ENCODE data around the gene SHC1. TPM values are rescaled to one million over a fixed set of nuclear protein-coding genes. Genes with fewer than 3 reads are reported as not detected.
A peak's percentile ranks its signal among the peaks of the same experiment; 100 is the strongest.

Gene SHC1
- total RNA-seq, 4 donors from 2014 or later: 152 to 265 (median 171) TPM

- ATAC-seq (ENCODE audit: low FRiP score) (peak; percentile 84), DNase-seq (ENCODE audit: low spot score) (peak; percentile 98)
- TF ChIP-seq, protein P1, sequence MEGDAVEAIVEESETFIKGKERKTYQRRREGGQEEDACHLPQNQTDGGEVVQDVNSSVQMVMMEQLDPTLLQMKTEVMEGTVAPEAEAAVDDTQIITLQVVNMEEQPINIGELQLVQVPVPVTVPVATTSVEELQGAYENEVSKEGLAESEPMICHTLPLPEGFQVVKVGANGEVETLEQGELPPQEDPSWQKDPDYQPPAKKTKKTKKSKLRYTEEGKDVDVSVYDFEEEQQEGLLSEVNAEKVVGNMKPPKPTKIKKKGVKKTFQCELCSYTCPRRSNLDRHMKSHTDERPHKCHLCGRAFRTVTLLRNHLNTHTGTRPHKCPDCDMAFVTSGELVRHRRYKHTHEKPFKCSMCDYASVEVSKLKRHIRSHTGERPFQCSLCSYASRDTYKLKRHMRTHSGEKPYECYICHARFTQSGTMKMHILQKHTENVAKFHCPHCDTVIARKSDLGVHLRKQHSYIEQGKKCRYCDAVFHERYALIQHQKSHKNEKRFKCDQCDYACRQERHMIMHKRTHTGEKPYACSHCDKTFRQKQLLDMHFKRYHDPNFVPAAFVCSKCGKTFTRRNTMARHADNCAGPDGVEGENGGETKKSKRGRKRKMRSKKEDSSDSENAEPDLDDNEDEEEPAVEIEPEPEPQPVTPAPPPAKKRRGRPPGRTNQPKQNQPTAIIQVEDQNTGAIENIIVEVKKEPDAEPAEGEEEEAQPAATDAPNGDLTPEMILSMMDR (IDR thresholded peaks at IDR 0.05): no peak
These were observed 3.7 kb upstream of the SHC1 start, which contains the start of gene CKS1B for GRCh38 chr1:154974102-154974807. Gene CKS1B, plus strand, starts transcription at chr1:154974681. Its CDS starts 65 bp downstream, at chr1:154974746.

GRCh38 chr1:154973344-154974101, 3.0 kb upstream of the SHC1 start:
- DNase-seq (ENCODE audit: low spot score): peak; percentile 98
- peak; percentile 33 for ATAC-seq (ENCODE audit: low FRiP score)
- TF ChIP-seq, protein P1 (IDR thresholded peaks at IDR 0.05): no peak

DNA sequence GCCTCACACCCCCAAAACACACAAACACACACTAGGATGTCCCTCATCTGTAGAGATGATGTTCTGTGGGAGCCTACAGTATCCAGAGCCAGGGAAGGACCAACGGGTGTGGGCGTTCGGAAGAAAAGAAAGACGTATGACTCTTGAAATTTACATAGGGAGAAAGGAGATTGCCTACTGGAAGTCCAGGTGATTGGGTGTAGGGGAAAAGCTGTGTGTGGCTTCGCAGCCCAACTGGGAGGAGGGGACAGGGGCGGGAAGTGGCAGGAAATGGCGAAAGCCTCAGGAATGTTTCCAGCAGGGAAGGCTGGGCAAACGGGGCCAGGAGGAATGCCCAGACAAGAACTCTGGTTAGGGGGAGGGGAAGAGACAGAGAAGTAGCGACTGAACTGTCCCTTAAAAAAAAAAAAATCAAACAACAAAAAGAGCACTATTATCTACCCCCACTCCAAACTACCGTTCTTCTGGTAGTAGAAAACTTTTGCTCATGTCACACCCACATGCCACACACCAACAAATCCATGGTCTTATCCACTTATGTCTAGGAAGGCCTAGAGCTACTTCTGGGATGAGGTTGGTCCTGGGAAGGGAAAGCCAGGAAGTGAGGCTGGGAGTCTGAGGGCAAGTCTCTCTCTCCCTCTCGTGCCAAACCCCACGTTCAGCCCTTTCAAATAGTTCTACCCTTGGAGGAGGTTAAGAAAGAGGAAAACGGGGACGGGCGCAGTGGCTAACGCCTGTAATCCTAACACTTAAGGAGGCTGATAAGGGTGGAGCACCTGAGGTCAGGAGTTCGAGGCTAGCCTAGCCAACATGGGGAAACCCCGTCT, 2.2 kb upstream of the SHC1 start:
- ATAC-seq (ENCODE audit: low FRiP score): peak; percentile 13
- TF ChIP-seq, protein P1 (IDR thresholded peaks at IDR 0.05): no peak

DNA sequence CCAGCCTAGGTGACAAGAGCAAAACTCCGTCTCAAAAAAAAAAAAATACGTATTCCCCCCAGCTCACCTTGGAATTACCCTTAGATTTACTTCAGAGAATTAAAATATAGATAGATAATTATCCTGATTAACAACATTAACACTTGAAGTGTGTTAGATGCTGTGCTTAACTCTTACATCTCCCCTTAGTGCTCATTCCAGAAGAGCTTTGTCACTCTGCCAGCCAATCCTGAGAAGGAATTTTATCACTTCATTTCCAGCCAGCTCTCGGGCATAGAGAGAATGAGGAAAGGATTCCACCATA, 1.6 kb upstream of the SHC1 start:
- DNase-seq (ENCODE audit: low spot score) (no peak), ATAC-seq (ENCODE audit: low FRiP score) (no peak)
- TF ChIP-seq, protein P1 (IDR thresholded peaks at IDR 0.05): no peak

More for the DNA sequence above, 2.2 kb upstream of the SHC1 start:
- no peak for DNase-seq (ENCODE audit: low spot score)

- TF ChIP-seq, protein P1 (IDR thresholded peaks at IDR 0.05): no peak
- DNase-seq (ENCODE audit: low spot score) (no peak), ATAC-seq (ENCODE audit: low FRiP score) (no peak)
These were observed 923 bp upstream of the SHC1 start for GRCh38 chr1:154971341-154971998.

DNA sequence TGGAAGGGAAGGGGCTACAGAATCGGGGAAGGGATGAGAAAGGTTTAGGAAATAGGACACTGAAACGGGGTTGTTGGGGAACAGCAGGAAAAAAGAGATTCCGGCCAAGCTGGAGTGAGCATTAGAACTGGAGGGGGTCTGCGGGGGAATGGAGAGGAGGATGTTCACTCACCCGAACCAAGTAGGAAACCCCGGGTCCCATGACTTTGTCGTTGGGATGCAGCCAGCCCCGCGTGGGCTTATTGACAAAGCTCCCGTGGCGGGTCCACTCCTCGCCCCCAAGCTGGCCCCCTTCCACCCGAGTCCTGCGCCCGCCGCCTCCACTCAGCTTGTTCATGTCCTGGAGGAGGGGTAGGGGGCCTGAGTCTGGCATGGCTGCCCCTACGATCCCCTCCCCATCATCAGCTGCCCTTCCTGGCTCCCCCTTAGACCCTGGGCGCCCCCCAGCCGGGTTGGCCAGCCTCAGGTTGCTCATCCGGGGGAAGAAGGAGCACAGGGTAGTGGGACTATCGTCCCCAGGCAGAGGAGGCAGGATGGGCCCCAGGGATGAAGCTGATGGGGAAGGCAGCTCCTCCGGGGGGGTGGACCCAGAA, 591 bp downstream of the SHC1 start:
- TF ChIP-seq, protein P1 (IDR thresholded peaks at IDR 0.05): no peak
- ATAC-seq (ENCODE audit: low FRiP score) (no peak), DNase-seq (ENCODE audit: low spot score) (no peak)
